RWPE2 (cell line): ENCODE measurements around the gene CADPS.
"Not testable (repeated sequence)": the region's sequence is repeated elsewhere in the genome, so short reads cannot be mapped to it uniquely, and the experiment has no call there.

Source experiments
- ATAC-seq: fragments of 200-7000 bp; cut with Tn5 transposase; 3 replicates; pipeline ENCODE4 v1.9.1; 2021; ENCODE audit warnings: low read depth
- DNase-seq: peaks from one replicate; pipeline ENCODE4 v3.0.0-alpha.2; 2020; ENCODE audit warnings: low spot score
- H3K27ac ChIP-seq: fragments of 450-650 bp; 2 replicates; pipeline ENCODE4 v1.5.1; 2017; ENCODE audit warnings: mild to moderate bottlenecking; ENCODE audit not compliant: poor library complexity, severe bottlenecking
- H3K27me3 ChIP-seq: fragments of 250-450 bp; sonication (Bioruptor Pico); 2 replicates; pipeline ENCODE4 v1.5.1; 2021; ENCODE audit warnings: mild to moderate bottlenecking, moderate library complexity; ENCODE audit not compliant: insufficient read depth, poor library complexity, severe bottlenecking
- H3K36me3 ChIP-seq: fragments of 250-450 bp; sonication (Bioruptor Pico); 2 replicates; pipeline ENCODE4 v1.5.1; 2020; ENCODE audit warnings: low read depth, mild to moderate bottlenecking, moderate library complexity
- H3K4me1 ChIP-seq: fragments of 250-450 bp; sonication (Bioruptor Pico); 2 replicates; pipeline ENCODE4 v1.5.1; 2021; ENCODE audit warnings: mild to moderate bottlenecking, moderate library complexity; ENCODE audit not compliant: insufficient read depth, poor library complexity, severe bottlenecking
- H3K4me3 ChIP-seq: fragments of 250-450 bp; sonication (Bioruptor Pico); 2 replicates; pipeline ENCODE4 v1.5.1; 2021; ENCODE audit warnings: mild to moderate bottlenecking, moderate library complexity; ENCODE audit not compliant: severe bottlenecking
- H3K9me3 ChIP-seq: fragments of 250-450 bp; sonication (Bioruptor Pico); 2 replicates; pipeline ENCODE4 v1.5.1; 2021; ENCODE audit warnings: mild to moderate bottlenecking, moderate library complexity; ENCODE audit not compliant: severe bottlenecking
- TF ChIP-seq, protein P1 (sequence below): fragments of 450-650 bp; IDR thresholded peaks from one replicate; pipeline ENCODE4 v1.5.1; 2017; ENCODE audit warnings: mild to moderate bottlenecking, moderate library complexity; ENCODE audit not compliant: poor library complexity, severe bottlenecking

CADPS gene

DNA sequence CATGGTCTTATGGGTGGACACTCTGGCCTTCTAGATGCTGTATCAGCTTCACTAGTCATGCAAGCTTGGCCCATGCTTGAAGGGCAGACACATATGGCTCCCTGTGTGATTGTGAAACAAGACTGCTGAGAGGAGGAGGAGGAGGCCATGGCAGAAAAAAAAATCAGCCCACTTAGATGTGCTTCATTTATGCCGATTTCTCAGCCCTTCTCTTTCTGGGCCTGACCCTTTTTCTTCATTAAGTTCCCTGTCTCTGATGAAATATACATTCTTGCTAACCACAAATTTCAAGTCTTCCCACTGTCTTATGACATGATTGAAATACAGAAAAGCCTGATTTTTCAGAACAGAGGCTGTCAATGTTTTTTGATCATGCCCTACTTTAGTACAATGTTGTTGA is 288.9 kb downstream of the CADPS start:
- no peaks in the 10 kb centered on the region for H3K36me3 ChIP-seq
- TF ChIP-seq, protein P1, sequence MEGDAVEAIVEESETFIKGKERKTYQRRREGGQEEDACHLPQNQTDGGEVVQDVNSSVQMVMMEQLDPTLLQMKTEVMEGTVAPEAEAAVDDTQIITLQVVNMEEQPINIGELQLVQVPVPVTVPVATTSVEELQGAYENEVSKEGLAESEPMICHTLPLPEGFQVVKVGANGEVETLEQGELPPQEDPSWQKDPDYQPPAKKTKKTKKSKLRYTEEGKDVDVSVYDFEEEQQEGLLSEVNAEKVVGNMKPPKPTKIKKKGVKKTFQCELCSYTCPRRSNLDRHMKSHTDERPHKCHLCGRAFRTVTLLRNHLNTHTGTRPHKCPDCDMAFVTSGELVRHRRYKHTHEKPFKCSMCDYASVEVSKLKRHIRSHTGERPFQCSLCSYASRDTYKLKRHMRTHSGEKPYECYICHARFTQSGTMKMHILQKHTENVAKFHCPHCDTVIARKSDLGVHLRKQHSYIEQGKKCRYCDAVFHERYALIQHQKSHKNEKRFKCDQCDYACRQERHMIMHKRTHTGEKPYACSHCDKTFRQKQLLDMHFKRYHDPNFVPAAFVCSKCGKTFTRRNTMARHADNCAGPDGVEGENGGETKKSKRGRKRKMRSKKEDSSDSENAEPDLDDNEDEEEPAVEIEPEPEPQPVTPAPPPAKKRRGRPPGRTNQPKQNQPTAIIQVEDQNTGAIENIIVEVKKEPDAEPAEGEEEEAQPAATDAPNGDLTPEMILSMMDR = no peak
- no peaks in the 10 kb centered on the region for H3K9me3 ChIP-seq
- H3K4me1 ChIP-seq = peaks cover 31% of the 10 kb centered on the region
- ATAC-seq (no peak), DNase-seq (no peak)
- H3K4me3 ChIP-seq = no peak overlapping the region
- H3K27ac ChIP-seq = peak overlapping the region; percentile 91
- no peaks in the 10 kb centered on the region for H3K27me3 ChIP-seq

DNA sequence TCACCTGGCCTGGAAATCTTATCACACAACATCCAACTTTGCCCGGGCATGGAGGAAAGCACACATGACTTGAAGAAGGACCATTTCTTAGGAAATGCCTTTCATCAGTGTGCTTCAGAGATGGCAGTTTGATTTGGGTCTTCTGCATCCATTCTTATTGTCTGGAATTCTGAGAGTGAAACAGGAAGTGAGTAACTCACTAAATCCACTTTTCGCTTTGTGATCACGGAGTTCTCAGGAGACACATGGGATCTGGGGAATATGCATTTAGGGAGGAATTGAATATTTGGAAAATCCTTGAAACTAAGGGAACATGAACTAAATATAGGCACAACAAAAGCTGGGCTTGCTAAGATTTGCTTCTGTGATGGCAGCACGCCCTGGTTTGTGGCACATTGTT is 289.4 kb downstream of the CADPS start:
- no peaks in the 10 kb centered on the region for H3K9me3 ChIP-seq
- TF ChIP-seq, protein P1 = no peak
- no peaks in the 10 kb centered on the region for H3K27me3 ChIP-seq
- ATAC-seq (no peak), DNase-seq (no peak)
- no peaks in the 10 kb centered on the region for H3K36me3 ChIP-seq
- peak overlapping the region; percentile 91 for H3K27ac ChIP-seq
- H3K4me3 ChIP-seq = no peak overlapping the region
- H3K4me1 ChIP-seq = peaks cover 31% of the 10 kb centered on the region

DNA sequence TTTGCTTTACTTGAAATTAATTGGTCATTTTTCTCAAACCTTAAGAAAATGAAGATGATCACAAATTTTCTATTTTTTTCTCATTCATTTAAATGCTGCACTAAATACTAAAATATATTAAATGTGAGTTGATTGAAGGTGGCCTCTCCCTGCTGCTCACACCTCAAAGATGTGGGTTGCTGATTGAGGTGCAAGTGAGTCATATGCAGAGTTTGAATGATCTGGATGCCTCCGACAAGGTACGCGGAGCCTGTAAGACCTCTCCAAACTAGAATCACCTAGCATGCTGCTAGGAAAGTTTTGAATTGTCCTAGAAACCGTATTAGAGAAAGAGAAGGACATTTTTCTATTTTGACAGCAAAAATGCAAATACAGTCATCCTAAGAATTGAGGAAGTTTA is 290.6 kb downstream of the CADPS start:
- TF ChIP-seq, protein P1 = no peak
- DNase-seq = no peak

DNA sequence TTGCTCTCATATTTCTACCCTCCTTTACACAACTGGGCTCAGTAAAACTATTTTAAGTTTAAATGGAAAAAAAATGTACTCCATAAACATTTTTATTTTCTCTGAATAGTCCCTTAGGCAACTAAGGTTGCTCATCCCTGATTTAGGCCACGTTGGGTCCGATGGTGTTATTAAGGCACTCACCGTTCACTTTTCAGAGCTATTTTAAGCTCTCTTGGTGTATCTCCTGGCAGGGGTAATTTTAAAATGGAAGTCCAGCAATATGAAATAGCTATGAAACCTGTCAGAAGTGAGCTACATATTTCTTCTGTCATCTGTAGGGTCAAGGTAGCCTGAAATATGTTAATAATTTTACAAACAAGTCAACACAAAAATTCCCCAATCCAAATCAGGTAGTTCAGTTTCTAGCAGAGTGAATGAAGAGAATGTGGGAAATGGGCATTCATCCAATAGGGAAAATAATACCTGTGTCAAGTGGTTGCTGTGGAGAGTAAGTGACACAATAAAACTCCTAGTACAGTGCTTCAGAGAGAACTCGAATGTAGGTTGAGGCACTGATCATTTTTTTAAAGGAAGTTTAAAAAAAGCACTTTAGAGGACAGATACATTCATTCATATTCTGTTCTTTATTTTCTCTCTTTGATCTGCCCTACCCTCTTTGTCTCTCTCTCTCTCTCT is 292.6 kb downstream of the CADPS start:
- TF ChIP-seq, protein P1 = no peak
- no peak overlapping the region for H3K4me3 ChIP-seq
- H3K27me3 ChIP-seq = no peaks in the 10 kb centered on the region
- H3K9me3 ChIP-seq = no peaks in the 10 kb centered on the region
- H3K4me1 ChIP-seq = peaks cover 17% of the 10 kb centered on the region
- H3K36me3 ChIP-seq = no peaks in the 10 kb centered on the region
- H3K27ac ChIP-seq = peak overlapping the region; percentile 14
- DNase-seq = no peak
- ATAC-seq = no peak

More for the DNA sequence above, 290.6 kb downstream of the CADPS start:
- H3K4me3 ChIP-seq = no peak overlapping the region
- H3K36me3 ChIP-seq = no peaks in the 10 kb centered on the region
- peak overlapping the region; percentile 91 for H3K27ac ChIP-seq
- H3K9me3 ChIP-seq = no peaks in the 10 kb centered on the region
- H3K27me3 ChIP-seq = no peaks in the 10 kb centered on the region
- ATAC-seq = no peak
- H3K4me1 ChIP-seq = peaks cover 31% of the 10 kb centered on the region

DNA sequence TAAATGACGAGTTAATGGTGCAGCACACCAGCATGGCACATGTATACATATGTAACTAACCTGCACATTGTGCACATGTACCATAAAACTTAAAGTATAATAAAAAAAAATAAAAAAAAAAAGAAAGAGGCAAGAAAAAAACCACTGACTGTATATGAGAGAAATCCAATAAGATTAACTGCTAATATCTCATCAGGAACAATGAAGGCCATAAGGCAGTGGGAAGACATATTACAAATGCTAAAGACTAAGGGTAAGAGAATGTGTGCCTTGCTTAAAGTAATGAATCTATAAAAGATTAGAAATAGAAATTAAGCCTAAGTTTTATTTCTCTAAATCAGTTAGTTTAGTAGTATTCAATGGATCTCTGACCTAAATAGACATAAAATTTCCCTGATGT is 294.7 kb downstream of the CADPS start:
- not testable (repeated sequence) for DNase-seq, H3K4me3 ChIP-seq, H3K9me3 ChIP-seq, H3K36me3 ChIP-seq, ATAC-seq, H3K27me3 ChIP-seq, H3K4me1 ChIP-seq, H3K27ac ChIP-seq
